H9 (cell line): ENCODE results near the gene CFAP97. TPM values are rescaled to one million over a fixed set of nuclear protein-coding genes. Genes with fewer than 3 reads are reported as not detected.

Experiments
- DNase-seq: peaks from one replicate; pipeline ENCODE4 v3.0.0-alpha.2; 2017
- H2AFZ ChIP-seq: one replicate; pipeline ENCODE4 v1.6.1; 2013; ENCODE audit warnings: mild to moderate bottlenecking, low read length, control low read depth, moderate library complexity
- H2AK5ac ChIP-seq: 2 replicates; pipeline ENCODE4 v1.6.1; 2013; ENCODE audit warnings: low read length, control low read depth, mixed read lengths; ENCODE audit not compliant: insufficient read length
- H2BK120ac ChIP-seq: one replicate; pipeline ENCODE4 v1.6.1; 2013; ENCODE audit warnings: low read depth, mild to moderate bottlenecking, low read length, control low read depth, inconsistent platforms; ENCODE audit not compliant: poor library complexity, severe bottlenecking
- H2BK12ac ChIP-seq: 2 replicates; pipeline ENCODE4 v1.6.1; 2013; ENCODE audit warnings: low read length, control low read depth, mixed read lengths, low read depth; ENCODE audit not compliant: insufficient read length
- H2BK15ac ChIP-seq: 2 replicates; pipeline ENCODE4 v1.6.1; 2013; ENCODE audit warnings: low read depth, low read length, control low read depth
- H2BK20ac ChIP-seq: one replicate; pipeline ENCODE4 v1.6.1; 2013; ENCODE audit warnings: low read depth, mild to moderate bottlenecking, low read length, control low read depth, inconsistent platforms; ENCODE audit not compliant: poor library complexity, severe bottlenecking
- H2BK5ac ChIP-seq: 2 replicates; pipeline ENCODE4 v1.6.1; 2013; ENCODE audit warnings: low read length, control low read depth, mixed read lengths; ENCODE audit not compliant: insufficient read length
- H3K14ac ChIP-seq: 2 replicates; pipeline ENCODE4 v1.6.1; 2013; ENCODE audit warnings: low read length, control low read depth; ENCODE audit not compliant: insufficient read depth
- H3K18ac ChIP-seq: 2 replicates; pipeline ENCODE4 v1.6.1; 2013; ENCODE audit warnings: low read depth, mild to moderate bottlenecking, mixed read lengths, low read length, control low read depth; ENCODE audit not compliant: insufficient read length
- H3K23ac ChIP-seq: 2 replicates; pipeline ENCODE4 v1.6.1; 2013; ENCODE audit warnings: low read length, control low read depth, mixed read lengths, low read depth; ENCODE audit not compliant: insufficient read length
- H3K23me2 ChIP-seq: 2 replicates; pipeline ENCODE4 v1.6.1; 2013; ENCODE audit warnings: low read depth, mild to moderate bottlenecking, mixed read lengths, low read length, control low read depth; ENCODE audit not compliant: insufficient read length, poor library complexity, severe bottlenecking
- H3K27ac ChIP-seq: 2 replicates; pipeline ENCODE4 v1.5.1; 2013; ENCODE audit warnings: low read length, control low read depth, mixed read lengths, low read depth; ENCODE audit not compliant: insufficient read length
- H3K27me3 ChIP-seq: 2 replicates; pipeline ENCODE4 v1.6.1; 2013; ENCODE audit warnings: low read length, control low read depth, inconsistent platforms; ENCODE audit not compliant: insufficient read depth
- H3K4ac ChIP-seq: 2 replicates; pipeline ENCODE4 v1.6.1; 2013; ENCODE audit warnings: low read depth, mild to moderate bottlenecking, control low read depth, inconsistent platforms, low read length, moderate library complexity
- H3K4me1 ChIP-seq: 2 replicates; pipeline ENCODE4 v1.6.1; 2013; ENCODE audit warnings: low read length, control low read depth, inconsistent platforms; ENCODE audit not compliant: insufficient read depth
- H3K4me2 ChIP-seq: 2 replicates; pipeline ENCODE4 v1.6.1; 2013; ENCODE audit warnings: low read length, control low read depth, mixed read lengths; ENCODE audit not compliant: insufficient read length, insufficient read depth
- H3K56ac ChIP-seq: 2 replicates; pipeline ENCODE4 v1.6.1; 2013; ENCODE audit warnings: low read depth, mild to moderate bottlenecking, mixed read lengths, low read length, control low read depth; ENCODE audit not compliant: insufficient read length
- H3K79me1 ChIP-seq: 2 replicates; pipeline ENCODE4 v1.6.1; 2013; ENCODE audit warnings: low read depth, mild to moderate bottlenecking, moderate library complexity, low read length, control low read depth, inconsistent platforms; ENCODE audit not compliant: insufficient read depth, poor library complexity, severe bottlenecking
- H3K79me2 ChIP-seq: 2 replicates; pipeline ENCODE4 v1.6.1; 2013; ENCODE audit warnings: low read length, control low read depth, inconsistent platforms; ENCODE audit not compliant: insufficient read depth
- H3K9ac ChIP-seq: 2 replicates; pipeline ENCODE4 v1.6.1; 2013; ENCODE audit warnings: low read length, control low read depth, mixed read lengths; ENCODE audit not compliant: insufficient read length; ENCODE audit errors: extremely low read depth
- H3K9me3 ChIP-seq: one replicate; pipeline ENCODE4 v1.6.1; 2013; ENCODE audit warnings: low read depth, low read length, inconsistent platforms; ENCODE audit not compliant: control insufficient read depth
- H3T11ph ChIP-seq: one replicate; pipeline ENCODE4 v1.6.1; 2013; ENCODE audit warnings: mild to moderate bottlenecking, low read length, control low read depth, inconsistent platforms
- H4K20me1 ChIP-seq: one replicate; pipeline ENCODE4 v1.6.1; 2013; ENCODE audit not compliant: control insufficient read depth, insufficient read length, insufficient read depth
- H4K5ac ChIP-seq: 2 replicates; pipeline ENCODE4 v1.6.1; 2013; ENCODE audit warnings: low read depth, mild to moderate bottlenecking, mixed read lengths, low read length, control low read depth; ENCODE audit not compliant: insufficient read length
- H4K8ac ChIP-seq: replicated peaks from 2 replicates; pipeline ENCODE4 v1.6.1; 2013; ENCODE audit warnings: low read length, control low read depth, mixed read lengths, low read depth; ENCODE audit not compliant: insufficient read length
- H4K91ac ChIP-seq: 2 replicates; pipeline ENCODE4 v1.6.1; 2013; ENCODE audit warnings: low read depth, mild to moderate bottlenecking, moderate library complexity, mixed read lengths, low read length, control low read depth; ENCODE audit not compliant: insufficient read length
- H3K27ac Mint-ChIP-seq, 3 experiments: 2 replicates in 2 of 3; 3 replicates in 1 of 3; pipeline ENCODE4 v1.8.0; 2020 to 2021; ENCODE audit warnings: mixed read lengths in 3 of 3, mild to moderate bottlenecking in 1 of 3, moderate library complexity in 1 of 3
- H3K27me3 Mint-ChIP-seq: 2 replicates; pipeline ENCODE4 v1.8.0; 2021; ENCODE audit warnings: low read depth, mild to moderate bottlenecking, moderate library complexity, mixed read lengths
- H3K36me3 Mint-ChIP-seq, 3 experiments: 2 replicates in 2 of 3; 3 replicates in 1 of 3; pipeline ENCODE4 v1.8.0; 2020 to 2021; ENCODE audit warnings: low read depth in 3 of 3, mixed read lengths in 3 of 3; ENCODE audit not compliant: insufficient read depth in 1 of 3
- H3K4me1 Mint-ChIP-seq, 2 experiments: 2 replicates each; pipeline ENCODE4 v1.8.0; 2020; ENCODE audit warnings: mixed read lengths in 2 of 2
- H3K4me3 Mint-ChIP-seq, 2 experiments: 2 replicates in 1 of 2; 3 replicates in 1 of 2; pipeline ENCODE4 v1.8.0; 2020 to 2021; ENCODE audit warnings: mild to moderate bottlenecking in 2 of 2, mixed read lengths in 2 of 2, moderate library complexity in 1 of 2
- H3K9me3 Mint-ChIP-seq, 2 experiments: 2 replicates in 1 of 2; 3 replicates in 1 of 2; pipeline ENCODE4 v1.8.0; 2020; ENCODE audit warnings: mild to moderate bottlenecking in 2 of 2, mixed read lengths in 2 of 2, moderate library complexity in 1 of 2
- WGBS: extraction: QIAGEN DNeasy Blood & Tissue Kit; methylation state at CpG from one replicate; pipeline ENCODE4 v1.1.7; 2013; ENCODE audit warnings: missing lambda C conversion rate, low lambda C conversion rate, mixed read lengths; ENCODE audit not compliant: insufficient read length; ENCODE audit errors: extremely low coverage; 5-methylcytosine and 5-hydroxymethylcytosine counted together
- total RNA-seq: library from RNA; stranded (reverse); gene quantifications from 2 replicates; pipeline ENCODE4 v1.2.1, GENCODE V29; 2021
- TF ChIP-seq, protein P1 (sequence below): fragments of 200-600 bp; sonication (generic); conservative IDR thresholded peaks from 3 replicates; pipeline ENCODE4 v1.8.0; 2021; ENCODE audit warnings: antibody characterized with exemption, mild to moderate bottlenecking

The CFAP97 gene
- total RNA-seq, 1 experiment from 2014 or later = 39.3 TPM

DNA sequence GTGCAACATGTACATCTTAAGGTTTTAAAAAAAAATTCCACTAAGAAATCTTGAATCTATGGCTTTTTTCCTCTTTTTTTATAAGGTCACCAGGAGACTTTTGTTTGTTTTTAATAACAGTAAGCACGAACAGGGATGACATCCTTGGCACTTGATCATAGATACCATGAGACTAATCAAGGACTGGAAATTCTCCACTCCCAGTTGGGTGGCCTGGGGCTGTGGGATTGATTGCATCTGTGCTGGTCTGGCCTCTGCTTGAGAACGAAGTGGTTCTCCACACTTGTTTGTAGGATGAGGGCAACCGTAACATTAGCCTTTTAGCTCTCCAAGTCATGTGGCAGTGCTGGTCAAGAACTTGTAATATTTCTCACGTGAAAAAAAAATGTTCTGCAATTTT is 41.0 kb upstream of the CFAP97 start:
- Histone ChIP-seq H3K79me2 (no peaks in the 10 kb centered on the region), H3K27ac (no peak overlapping the region), H3K4me1 (no peaks in the 10 kb centered on the region), H3K79me1 (no peaks in the 10 kb centered on the region), H2BK12ac (no peak overlapping the region), H3T11ph (no peak overlapping the region), H2BK5ac (no peak overlapping the region), H4K8ac (no peak overlapping the region), H4K91ac (no peak overlapping the region), H2AK5ac (no peak overlapping the region), H3K56ac (no peak overlapping the region), H2BK15ac (no peak overlapping the region), H3K9ac (no peak overlapping the region), H3K23ac (no peak overlapping the region), H3K27me3 (no peaks in the 10 kb centered on the region), H3K23me2 (no peaks in the 10 kb centered on the region), H3K4ac (no peak overlapping the region), H4K5ac (no peak overlapping the region), H3K9me3 (no peaks in the 10 kb centered on the region), H3K4me2 (no peak overlapping the region), H3K18ac (no peak overlapping the region), H2BK20ac (no peak overlapping the region), H4K20me1 (no peaks in the 10 kb centered on the region), H3K14ac (no peak overlapping the region), H2BK120ac (no peak overlapping the region), H2AFZ (no peak overlapping the region)
- H3K27me3 Mint-ChIP-seq = no peaks in the 10 kb centered on the region
- peaks cover 0 to 10% of the 10 kb centered on the region in 2 experiments; a peak in 2 of 4 replicates for H3K4me1 Mint-ChIP-seq
- no CpG with 5 or more reads among the region's 4 CpGs for WGBS
- H3K4me3 Mint-ChIP-seq = no peak overlapping the region
- no peak for DNase-seq
- TF ChIP-seq, protein P1, sequence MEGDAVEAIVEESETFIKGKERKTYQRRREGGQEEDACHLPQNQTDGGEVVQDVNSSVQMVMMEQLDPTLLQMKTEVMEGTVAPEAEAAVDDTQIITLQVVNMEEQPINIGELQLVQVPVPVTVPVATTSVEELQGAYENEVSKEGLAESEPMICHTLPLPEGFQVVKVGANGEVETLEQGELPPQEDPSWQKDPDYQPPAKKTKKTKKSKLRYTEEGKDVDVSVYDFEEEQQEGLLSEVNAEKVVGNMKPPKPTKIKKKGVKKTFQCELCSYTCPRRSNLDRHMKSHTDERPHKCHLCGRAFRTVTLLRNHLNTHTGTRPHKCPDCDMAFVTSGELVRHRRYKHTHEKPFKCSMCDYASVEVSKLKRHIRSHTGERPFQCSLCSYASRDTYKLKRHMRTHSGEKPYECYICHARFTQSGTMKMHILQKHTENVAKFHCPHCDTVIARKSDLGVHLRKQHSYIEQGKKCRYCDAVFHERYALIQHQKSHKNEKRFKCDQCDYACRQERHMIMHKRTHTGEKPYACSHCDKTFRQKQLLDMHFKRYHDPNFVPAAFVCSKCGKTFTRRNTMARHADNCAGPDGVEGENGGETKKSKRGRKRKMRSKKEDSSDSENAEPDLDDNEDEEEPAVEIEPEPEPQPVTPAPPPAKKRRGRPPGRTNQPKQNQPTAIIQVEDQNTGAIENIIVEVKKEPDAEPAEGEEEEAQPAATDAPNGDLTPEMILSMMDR = no peak
- H3K36me3 Mint-ChIP-seq = peaks cover 4 to 21% (median 14%) of the 10 kb centered on the region in 3 experiments; a peak in 5 of 7 replicates
- H3K27ac Mint-ChIP-seq = peak overlapping the region in 1 of 3 experiments; percentile 32; a peak in 1 of 7 replicates
- H3K9me3 Mint-ChIP-seq = peaks cover 7 to 9% of the 10 kb centered on the region in 2 experiments; a peak in 3 of 5 replicates
